Upper lobe of left lung (tissue), 6 donors: ENCODE data around the gene SERTAD2. TPM values are rescaled to one million over a fixed set of nuclear protein-coding genes. Genes with fewer than 3 reads are reported as not detected.

ENCODE experiments used
- ATAC-seq, 2 donors: fragments of 200-7000 bp; cut with Tn5 transposase; one replicate each; pipeline ENCODE4 v1.9.1; 2022; ENCODE audit warnings: mild to moderate bottlenecking in 2 of 2, moderate library complexity in 2 of 2; ENCODE audit not compliant: low FRiP score in 2 of 2
- DNase-seq, 2 donors: peaks; one replicate each; pipeline ENCODE4 v3.0.0-alpha.2; 2019 to 2020
- H3K27ac ChIP-seq, 4 donors: fragments of 200-600 bp; sonication (generic); one replicate each; pipeline ENCODE4 v1.5.1; 2016 to 2019
- H3K27me3 ChIP-seq, 4 donors: fragments of 200-600 bp; sonication (generic); one replicate each; pipeline ENCODE4 v1.5.1; 2017 to 2019
- H3K36me3 ChIP-seq, 4 donors: fragments of 200-600 bp; sonication (generic); one replicate each; pipeline ENCODE4 v1.5.1; 2016 to 2019
- H3K4me1 ChIP-seq, 4 donors: fragments of 200-600 bp; sonication (generic); one replicate each; pipeline ENCODE4 v1.5.1; 2018 to 2019
- H3K4me3 ChIP-seq, 4 donors: fragments of 200-600 bp; sonication (generic); one replicate each; pipeline ENCODE4 v1.5.1; 2017 to 2019; ENCODE audit warnings: mild to moderate bottlenecking in 2 of 4, moderate library complexity in 1 of 4
- H3K9me3 ChIP-seq, 4 donors: fragments of 200-600 bp; sonication (generic); one replicate each; pipeline ENCODE4 v1.5.1; 2018 to 2019
- CTCF ChIP-seq, 6 experiments: fragments of 450-650 bp in 4 of 6; fragments of 200-600 bp in 2 of 6; sonication (generic) in 2 of 6; IDR thresholded peaks; one replicate each; pipeline ENCODE4 v1.5.1; 2016 to 2019; ENCODE audit warnings: antibody characterized with exemption in 6 of 6
- EP300 ChIP-seq, 4 donors: sonication (generic); formaldehyde crosslinking; IDR thresholded peaks; one replicate each; pipeline ENCODE4 v1.5.1; 2017; ENCODE audit warnings: antibody characterized with exemption in 4 of 4, control low read depth in 2 of 4
- POLR2A ChIP-seq, 4 donors: fragments of 450-650 bp; IDR thresholded peaks; one replicate each; pipeline ENCODE4 v1.5.1; 2016 to 2017; ENCODE audit warnings: antibody characterized with exemption in 4 of 4, mild to moderate bottlenecking in 2 of 4
- POLR2AphosphoS5 ChIP-seq, 2 donors: sonication (generic); formaldehyde crosslinking; IDR thresholded peaks; one replicate each; pipeline ENCODE4 v1.5.1; 2017; ENCODE audit warnings: antibody characterized with exemption in 2 of 2
- WGBS, 2 donors: methylation state at CpG; one replicate each; pipeline ENCODE4 v1.1.5; 2017 to 2018; 5-methylcytosine and 5-hydroxymethylcytosine counted together
- total RNA-seq, 6 donors: library from RNA; depleted of rRNA in 4 of 6; stranded (reverse); fragments of >200 nt in 4 of 6; gene quantifications; one replicate each; pipeline versions ENCODE4 v1.1.0 to v1.2.1, GENCODE V29; 2016 to 2021
- donor health status: DM: no; HTN: no; CAD: no; lungs with moderate emphysema.
- donor health status: DM: no; HTN: yes; CAD: no; lungs with severe emphysema.

SERTAD2 gene
- total RNA-seq, 6 donors from 2014 or later: 10.4 to 43.0 (median 20.0) TPM

- Histone ChIP-seq H3K27me3 (no peaks in the 10 kb centered on the region), H3K27ac (no peak overlapping the region), H3K9me3 (no peaks in the 10 kb centered on the region), H3K4me1 (peaks cover 0 to 7% (median 5%) of the 10 kb centered on the region in 4 donors), H3K4me3 (no peak overlapping the region), H3K36me3 (no peaks in the 10 kb centered on the region)
- no peak for ATAC-seq
- TF ChIP-seq POLR2A (IDR thresholded peaks at IDR 0.05) (no peak), CTCF (IDR thresholded peaks at IDR 0.05) (no peak), EP300 (IDR thresholded peaks at IDR 0.05) (no peak), POLR2AphosphoS5 (IDR thresholded peaks at IDR 0.05) (no peak)
- no peak for DNase-seq
- WGBS, 2 donors: 89 to 91% methylated on average over 5 of the region's 5 CpGs
These were observed 22.1 kb upstream of the SERTAD2 start for GRCh38 chr2:64675860-64676259.

- H3K36me3 ChIP-seq: no peaks in the 10 kb centered on the region
- peaks cover 0 to under 1% (median 0%) of the 10 kb centered on the region in 4 donors for H3K4me1 ChIP-seq
- no peaks in the 10 kb centered on the region for H3K9me3 ChIP-seq
- no peaks in the 10 kb centered on the region for H3K27me3 ChIP-seq
- ATAC-seq: no peak
- no peak for TF ChIP-seq EP300 (IDR thresholded peaks at IDR 0.05)
- TF ChIP-seq POLR2AphosphoS5 (IDR thresholded peaks at IDR 0.05): no peak
- no peak overlapping the region for H3K27ac ChIP-seq
- no peak for DNase-seq
- H3K4me3 ChIP-seq: no peak overlapping the region
- WGBS, 2 donors: 37 to 58% methylated on average over 2 of the region's 2 CpGs
These were observed 19.0 kb upstream of the SERTAD2 start for GRCh38 chr2:64672708-64673107.

- ATAC-seq (no peak), DNase-seq (no peak)
- no peak for TF ChIP-seq EP300 (IDR thresholded peaks at IDR 0.05)
- no peak for TF ChIP-seq POLR2AphosphoS5 (IDR thresholded peaks at IDR 0.05)
- TF ChIP-seq POLR2A (IDR thresholded peaks at IDR 0.05): no peak
- TF ChIP-seq CTCF (IDR thresholded peaks at IDR 0.05): no peak
- Histone ChIP-seq H3K36me3 (no peaks in the 10 kb centered on the region), H3K4me3 (no peak overlapping the region), H3K27me3 (no peaks in the 10 kb centered on the region), H3K9me3 (no peaks in the 10 kb centered on the region), H3K4me1 (peaks cover 4 to 11% (median 7%) of the 10 kb centered on the region in 4 donors), H3K27ac (no peak overlapping the region)
These were observed 16.3 kb upstream of the SERTAD2 start for GRCh38 chr2:64670047-64670446.

GRCh38 chr2:64669288-64669687, 15.6 kb upstream of the SERTAD2 start:
- ATAC-seq: no peak
- TF ChIP-seq POLR2A (IDR thresholded peaks at IDR 0.05) (no peak), EP300 (IDR thresholded peaks at IDR 0.05) (no peak), POLR2AphosphoS5 (IDR thresholded peaks at IDR 0.05) (no peak), CTCF (IDR thresholded peaks at IDR 0.05) (no peak)
- no peak overlapping the region for H3K4me3 ChIP-seq
- H3K9me3 ChIP-seq: no peaks in the 10 kb centered on the region
- WGBS, 2 donors: 92 to 94% methylated on average over 2 of the region's 2 CpGs
- H3K27me3 ChIP-seq: no peaks in the 10 kb centered on the region
- DNase-seq: no peak
- no peak overlapping the region for H3K27ac ChIP-seq
- H3K4me1 ChIP-seq: peaks cover 4 to 11% (median 7%) of the 10 kb centered on the region in 4 donors
- no peaks in the 10 kb centered on the region for H3K36me3 ChIP-seq

- 91 to 95% methylated on average over 3 of the region's 3 CpGs for WGBS, 2 donors
- ATAC-seq: no peak
- Histone ChIP-seq H3K4me1 (peaks cover 4 to 11% (median 7%) of the 10 kb centered on the region in 4 donors), H3K9me3 (no peaks in the 10 kb centered on the region), H3K27me3 (no peaks in the 10 kb centered on the region), H3K27ac (no peak overlapping the region), H3K4me3 (no peak overlapping the region), H3K36me3 (no peaks in the 10 kb centered on the region)
- TF ChIP-seq POLR2AphosphoS5 (IDR thresholded peaks at IDR 0.05) (no peak), EP300 (IDR thresholded peaks at IDR 0.05) (no peak), CTCF (IDR thresholded peaks at IDR 0.05) (no peak), POLR2A (IDR thresholded peaks at IDR 0.05) (no peak)
- DNase-seq: no peak
These were observed 14.8 kb upstream of the SERTAD2 start for GRCh38 chr2:64668542-64668941.
